MM.1S (cell line): ENCODE measurements around the gene GPC5.

Source experiments
- DNase-seq: peaks from one replicate; pipeline ENCODE4 v3.0.0-alpha.2; 2015
- H2AFZ ChIP-seq: fragments of 300-600 bp; sonication (generic); 2 replicates; pipeline ENCODE4 v1.6.0; 2016; ENCODE audit warnings: antibody characterized with exemption, low read length
- H3F3A ChIP-seq: fragments of 300-600 bp; sonication (generic); 2 replicates; pipeline ENCODE4 v1.6.1; 2016; ENCODE audit warnings: mild to moderate bottlenecking, antibody characterized with exemption, low read length, moderate library complexity, mixed read lengths; ENCODE audit not compliant: insufficient read depth
- H3K27ac ChIP-seq: fragments of 300-600 bp; sonication (generic); 2 replicates; pipeline ENCODE4 v1.5.1; 2016; ENCODE audit warnings: mild to moderate bottlenecking, low read length
- H3K27me3 ChIP-seq: fragments of 300-600 bp; sonication (generic); replicated peaks from 2 replicates; pipeline ENCODE4 v1.6.0; 2016; ENCODE audit warnings: low read length; ENCODE audit not compliant: insufficient read depth
- H3K36me3 ChIP-seq: fragments of 300-600 bp; sonication (generic); replicated peaks from 2 replicates; pipeline ENCODE4 v1.6.1; 2016; ENCODE audit warnings: mild to moderate bottlenecking, low read length, mixed read lengths; ENCODE audit not compliant: insufficient read depth
- H3K4me1 ChIP-seq: fragments of 300-600 bp; sonication (generic); 2 replicates; pipeline ENCODE4 v1.6.1; 2016; ENCODE audit warnings: low read length, mixed read lengths
- H3K4me2 ChIP-seq: fragments of 300-600 bp; sonication (generic); 2 replicates; pipeline ENCODE4 v1.6.0; 2016; ENCODE audit warnings: low read depth, low read length
- H3K4me3 ChIP-seq: fragments of 300-600 bp; sonication (generic); 2 replicates; pipeline ENCODE4 v1.5.1; 2016; ENCODE audit warnings: low read length, mixed read lengths
- H3K79me2 ChIP-seq: fragments of 300-600 bp; sonication (generic); 2 replicates; pipeline ENCODE4 v1.6.1; 2016; ENCODE audit warnings: mixed run types, low read length, mixed read lengths
- H3K9ac ChIP-seq: fragments of 300-600 bp; sonication (generic); 2 replicates; pipeline ENCODE4 v1.6.1; 2016; ENCODE audit warnings: low read length, mixed read lengths
- H3K9me2 ChIP-seq: fragments of 300-600 bp; sonication (generic); replicated peaks from 2 replicates; pipeline ENCODE4 v1.6.1; 2016; ENCODE audit warnings: mild to moderate bottlenecking, low read length, mixed read lengths; ENCODE audit not compliant: insufficient read depth
- H3K9me3 ChIP-seq: fragments of 300-600 bp; sonication (generic); replicated peaks from 2 replicates; pipeline ENCODE4 v1.6.1; 2016; ENCODE audit warnings: mild to moderate bottlenecking, low read length, mixed read lengths; ENCODE audit not compliant: insufficient read depth
- H4K20me1 ChIP-seq: fragments of 300-600 bp; sonication (generic); 2 replicates; pipeline ENCODE4 v1.6.1; 2016; ENCODE audit warnings: mild to moderate bottlenecking, low read length, moderate library complexity, mixed read lengths; ENCODE audit not compliant: insufficient read depth
- EZH2 ChIP-seq: fragments of 300-600 bp; sonication (generic); optimal IDR thresholded peaks from 2 replicates; pipeline ENCODE3; 2017; ENCODE audit warnings: low read depth, mild to moderate bottlenecking, antibody characterized with exemption, low read length, mixed read lengths
- EZH2phosphoT487 ChIP-seq: fragments of 300-600 bp; sonication (generic); IDR thresholded peaks from 2 replicates; pipeline ENCODE4 v1.6.1; 2018; ENCODE audit warnings: antibody characterized with exemption, low read length
- TF ChIP-seq, protein P1 (sequence below): fragments of 300-600 bp; sonication (generic); IDR thresholded peaks from 2 replicates; pipeline ENCODE4 v1.5.1; 2016; ENCODE audit warnings: antibody characterized with exemption, low read length, mixed read lengths

GPC5 gene

DNA sequence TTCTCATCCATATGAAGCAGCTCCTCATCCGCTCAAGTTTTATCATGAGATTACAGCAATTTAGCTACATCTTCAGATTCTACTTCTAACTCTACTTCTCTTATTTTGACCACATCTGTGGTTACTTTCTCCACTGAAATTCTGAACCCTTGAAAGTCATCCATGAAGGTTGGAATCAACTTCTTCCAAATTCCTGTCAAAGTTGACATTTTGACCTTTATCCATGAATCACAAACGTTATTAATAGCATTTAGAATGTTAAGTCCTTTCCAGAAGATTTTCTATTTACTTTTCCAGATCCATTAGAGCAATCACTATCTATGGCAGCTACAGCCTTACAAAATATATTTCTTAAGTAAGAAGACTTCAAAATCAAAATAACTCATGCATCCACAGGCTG lies 1406.5 kb downstream of the GPC5 start:
- H3K79me2 ChIP-seq = no peaks in the 10 kb centered on the region

DNA sequence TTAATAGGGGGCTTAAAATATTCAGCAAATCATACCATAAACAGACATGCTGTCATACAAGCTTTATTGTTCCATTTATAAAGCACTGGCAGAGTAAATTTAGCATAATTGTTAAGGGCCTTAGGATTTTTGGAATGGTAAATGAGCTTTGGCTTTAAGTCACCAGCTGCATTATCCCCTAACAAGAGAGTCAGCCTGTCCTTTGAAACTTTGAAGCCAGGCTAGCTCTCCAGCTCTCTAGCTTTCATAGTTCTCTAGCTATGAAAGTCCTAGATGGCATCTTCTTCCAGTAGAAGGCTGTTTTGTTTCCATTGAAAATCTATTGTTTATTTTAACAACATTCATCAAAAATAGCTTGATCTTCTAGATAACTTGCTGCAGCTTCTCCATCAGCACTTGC lies 1407.3 kb downstream of the GPC5 start:
- no peak for DNase-seq
- H3K27me3 ChIP-seq = no peaks in the 10 kb centered on the region
- peak overlapping the region; percentile 73 for H3K4me2 ChIP-seq
- no peaks in the 10 kb centered on the region for H3K9me2 ChIP-seq
- no peak overlapping the region for H3K9ac ChIP-seq
- H3K79me2 ChIP-seq = no peaks in the 10 kb centered on the region
- TF ChIP-seq, protein P1, sequence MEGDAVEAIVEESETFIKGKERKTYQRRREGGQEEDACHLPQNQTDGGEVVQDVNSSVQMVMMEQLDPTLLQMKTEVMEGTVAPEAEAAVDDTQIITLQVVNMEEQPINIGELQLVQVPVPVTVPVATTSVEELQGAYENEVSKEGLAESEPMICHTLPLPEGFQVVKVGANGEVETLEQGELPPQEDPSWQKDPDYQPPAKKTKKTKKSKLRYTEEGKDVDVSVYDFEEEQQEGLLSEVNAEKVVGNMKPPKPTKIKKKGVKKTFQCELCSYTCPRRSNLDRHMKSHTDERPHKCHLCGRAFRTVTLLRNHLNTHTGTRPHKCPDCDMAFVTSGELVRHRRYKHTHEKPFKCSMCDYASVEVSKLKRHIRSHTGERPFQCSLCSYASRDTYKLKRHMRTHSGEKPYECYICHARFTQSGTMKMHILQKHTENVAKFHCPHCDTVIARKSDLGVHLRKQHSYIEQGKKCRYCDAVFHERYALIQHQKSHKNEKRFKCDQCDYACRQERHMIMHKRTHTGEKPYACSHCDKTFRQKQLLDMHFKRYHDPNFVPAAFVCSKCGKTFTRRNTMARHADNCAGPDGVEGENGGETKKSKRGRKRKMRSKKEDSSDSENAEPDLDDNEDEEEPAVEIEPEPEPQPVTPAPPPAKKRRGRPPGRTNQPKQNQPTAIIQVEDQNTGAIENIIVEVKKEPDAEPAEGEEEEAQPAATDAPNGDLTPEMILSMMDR = no peak
- peak overlapping the region; percentile 53 for H3K4me3 ChIP-seq
- no peak overlapping the region for H3K27ac ChIP-seq
- H4K20me1 ChIP-seq = no peaks in the 10 kb centered on the region
- no peaks in the 10 kb centered on the region for H3K4me1 ChIP-seq
- H3K9me3 ChIP-seq = no peaks in the 10 kb centered on the region
- H3K36me3 ChIP-seq = no peaks in the 10 kb centered on the region
- H3F3A ChIP-seq = no peaks in the 10 kb centered on the region
- peak overlapping the region; percentile 64 for H2AFZ ChIP-seq

More for the DNA sequence above, 1406.5 kb downstream of the GPC5 start:
- H3K9me2 ChIP-seq = no peaks in the 10 kb centered on the region
- H3K27me3 ChIP-seq = no peaks in the 10 kb centered on the region
- no peaks in the 10 kb centered on the region for H3K9me3 ChIP-seq
- H4K20me1 ChIP-seq = no peaks in the 10 kb centered on the region
- no peak overlapping the region for H3K4me2 ChIP-seq
- no peak overlapping the region for H2AFZ ChIP-seq
- H3K27ac ChIP-seq = no peak overlapping the region
- TF ChIP-seq EZH2phosphoT487 = no peak
- TF ChIP-seq, protein P1 = no peak
- no peak for TF ChIP-seq EZH2
- H3K4me3 ChIP-seq = no peak overlapping the region
- no peaks in the 10 kb centered on the region for H3K4me1 ChIP-seq
- no peaks in the 10 kb centered on the region for H3K36me3 ChIP-seq
- no peak for DNase-seq
- no peaks in the 10 kb centered on the region for H3F3A ChIP-seq
- no peak overlapping the region for H3K9ac ChIP-seq

- DNase-seq = peak; percentile 83
- no peaks in the 10 kb centered on the region for H3K9me3 ChIP-seq
- no peaks in the 10 kb centered on the region for H3K79me2 ChIP-seq
- no peaks in the 10 kb centered on the region for H3F3A ChIP-seq
- no peaks in the 10 kb centered on the region for H3K4me1 ChIP-seq
- no peaks in the 10 kb centered on the region for H3K27me3 ChIP-seq
- peak overlapping the region; percentile 53 for H3K4me3 ChIP-seq
- H4K20me1 ChIP-seq = no peaks in the 10 kb centered on the region
- H3K4me2 ChIP-seq = peak overlapping the region; percentile 73
- H3K9me2 ChIP-seq = no peaks in the 10 kb centered on the region
- H2AFZ ChIP-seq = peak overlapping the region; percentile 64
- H3K36me3 ChIP-seq = no peaks in the 10 kb centered on the region
- TF ChIP-seq, protein P1 = no peak
- no peak for TF ChIP-seq EZH2
- TF ChIP-seq EZH2phosphoT487 = no peak
- no peak overlapping the region for H3K27ac ChIP-seq
- H3K9ac ChIP-seq = no peak overlapping the region
These were observed 1407.8 kb downstream of the GPC5 start for GRCh38 chr13:92806215-92806614.

DNA sequence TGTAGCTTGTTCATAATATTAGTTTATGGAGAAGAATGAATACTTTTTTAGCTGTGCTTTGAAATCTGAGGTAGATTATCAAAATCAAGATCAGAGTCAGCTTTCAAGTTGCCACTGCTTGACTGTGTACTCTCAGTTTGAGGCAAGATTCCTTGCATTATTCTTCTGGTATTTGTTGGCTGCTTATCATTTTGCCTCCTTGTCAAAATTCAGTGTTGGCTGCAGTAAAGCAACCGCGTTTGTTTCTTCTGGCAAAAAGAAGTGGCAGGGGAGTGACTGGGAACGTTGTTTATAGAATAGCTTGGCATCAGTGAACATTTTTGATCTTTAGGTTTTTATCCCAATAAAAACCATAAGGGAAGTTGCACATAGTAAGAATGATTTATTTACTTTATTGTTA lies 1408.9 kb downstream of the GPC5 start:
- no peaks in the 10 kb centered on the region for H3K36me3 ChIP-seq
- TF ChIP-seq, protein P1 = no peak
- TF ChIP-seq EZH2 = no peak
- no peak for TF ChIP-seq EZH2phosphoT487
- H3K27me3 ChIP-seq = no peaks in the 10 kb centered on the region
- H3K4me3 ChIP-seq = no peak overlapping the region
- no peaks in the 10 kb centered on the region for H3K4me1 ChIP-seq
- H4K20me1 ChIP-seq = no peaks in the 10 kb centered on the region
- H3K79me2 ChIP-seq = no peaks in the 10 kb centered on the region
- H3K4me2 ChIP-seq = no peak overlapping the region
- no peak overlapping the region for H3K27ac ChIP-seq
- no peak for DNase-seq
- H3F3A ChIP-seq = no peaks in the 10 kb centered on the region
- H2AFZ ChIP-seq = no peak overlapping the region
- H3K9ac ChIP-seq = no peak overlapping the region
- no peaks in the 10 kb centered on the region for H3K9me2 ChIP-seq
- H3K9me3 ChIP-seq = no peaks in the 10 kb centered on the region
